ENCODE measurements around the gene ALG1. TPM values are rescaled to one million over a fixed set of nuclear protein-coding genes. Genes with fewer than 3 reads are reported as not detected.
"Not testable (repeated sequence)": the region's sequence is repeated elsewhere in the genome, so short reads cannot be mapped to it uniquely, and the experiment has no call there.

The ALG1 gene
- total RNA-seq, 5 donors from 2014 or later (not counting 1 experiment from before 2014, with no cell fraction given): 12.0 to 29.2 (median 25.7) TPM

DNA sequence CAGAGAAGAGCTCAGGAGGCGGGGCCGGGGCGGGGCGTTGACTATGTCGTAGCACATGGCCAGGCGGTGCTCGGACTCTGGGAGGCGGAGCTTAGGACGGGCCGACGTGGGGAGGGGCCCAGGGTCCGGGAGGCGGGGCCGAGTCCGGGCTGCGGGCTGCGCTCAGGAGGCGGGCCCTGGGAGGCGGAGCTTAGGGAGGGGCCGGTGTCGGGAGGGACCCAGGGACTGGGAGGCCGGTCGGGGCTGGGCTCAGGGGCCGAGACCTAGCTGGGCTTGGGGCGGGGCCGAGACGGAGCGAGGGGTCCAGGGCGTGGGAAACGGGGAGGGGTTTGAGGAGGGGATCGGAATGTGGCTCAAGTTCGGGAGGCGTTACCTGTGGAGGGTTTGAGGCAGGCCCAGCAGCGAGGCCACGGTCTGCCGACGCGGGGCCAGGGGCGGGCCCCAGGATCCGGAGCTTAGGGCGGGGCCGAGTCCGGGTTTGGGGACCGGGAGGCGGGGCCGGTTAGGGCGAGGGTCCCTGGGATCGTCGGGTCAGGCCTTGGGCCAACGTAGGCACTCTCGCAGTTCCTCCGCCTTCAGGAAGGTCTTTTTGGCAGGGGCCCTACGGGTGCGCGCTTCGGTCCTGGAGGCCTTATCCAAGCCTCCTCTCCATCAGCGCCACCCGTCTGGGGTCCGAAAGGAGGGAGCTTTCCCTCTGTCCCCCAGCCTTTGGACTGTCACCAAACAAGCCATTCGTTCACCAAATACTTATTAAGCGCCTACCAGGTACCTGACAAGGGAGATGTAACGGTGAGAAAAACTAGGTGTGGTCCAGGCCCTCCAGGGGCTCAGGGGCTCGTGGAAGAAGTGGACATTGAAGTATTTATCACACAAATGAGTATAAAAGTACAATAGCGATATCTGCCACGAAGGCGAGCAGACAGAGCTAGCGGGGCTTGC is 26.8 kb downstream of the ALG1 start:
- H3K9me3 ChIP-seq; H3K9me3 Mint-ChIP-seq; H3K36me3 Mint-ChIP-seq; H3K4me1 ChIP-seq (ENCODE audit: control insufficient read depth in 1 of 2, extremely low read depth in 1 of 2, insufficient read depth in 2 of 2, low read length in 2 of 2); H3K27me3 Mint-ChIP-seq; ATAC-seq (replicated peaks in 1 of 4); H3K36me3 ChIP-seq (ENCODE audit: control insufficient read depth in 2 of 2, extremely low read depth in 1 of 2, insufficient read depth in 1 of 2, low read length in 1 of 2); H3K27me3 ChIP-seq (replicated peaks in 1 of 2; ENCODE audit: control insufficient read depth in 2 of 2, extremely low read depth in 1 of 2, insufficient read depth in 2 of 2, low read length in 1 of 2): not testable (repeated sequence)
- peak overlapping the region; percentile 88 for H3K27ac ChIP-seq (ENCODE audit: low read length)
- 0% methylated on average over 19 of the region's 67 CpGs for WGBS (ENCODE audit: insufficient coverage)
- H3K4me1 Mint-ChIP-seq: peaks cover 10 to 18% (median 14%) of the 10 kb centered on the region in 3 donors
- peak overlapping the region; percentile 89 to 92 (median 89) for H3K4me3 Mint-ChIP-seq
- ChIA-PET POLR2A (interaction anchor here in 1 of 2 donors (0.6 kb wide), 1 partner anchor 202 kb away, joined by 3 read pairs; no protein-coding TSS in a partner anchor), CTCF (interaction anchor here in 1 of 2 donors (0.6 to 1.0 kb wide), 2 partner anchors 26 to 474 kb away, joined by 3 to 4 read pairs; partner anchors contain the start of genes ALG1 and MGRN1)
- H3K4me3 ChIP-seq (ENCODE audit: control insufficient read depth in 1 of 2, extremely low read depth in 1 of 2, low read length in 1 of 2): peak overlapping the region; percentile 47 to 68
- peak; percentile 64 to 98 (median 93) for DNase-seq
- H3K27ac Mint-ChIP-seq: peak overlapping the region; percentile 90 to 97

DNA sequence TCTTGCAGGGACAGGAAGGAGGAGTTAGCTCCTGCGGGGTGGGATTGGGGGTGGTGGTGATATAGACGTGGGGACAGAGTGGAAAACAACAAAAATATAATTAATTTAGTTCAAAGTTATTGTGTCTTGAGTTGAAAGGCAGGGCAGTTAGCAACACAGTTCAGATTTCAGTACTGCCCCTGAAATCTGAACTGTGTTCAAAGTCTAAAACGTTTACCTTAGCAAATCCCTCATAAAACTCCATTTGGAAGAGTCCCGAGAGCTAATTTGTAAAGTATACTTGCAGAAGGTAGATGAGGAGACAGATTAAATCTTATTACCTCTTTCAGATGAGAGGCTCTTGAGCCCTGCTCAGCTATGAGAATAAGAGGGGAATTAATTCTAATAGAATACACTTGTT is 27.5 kb downstream of the ALG1 start:
- H3K27ac ChIP-seq (ENCODE audit: low read length); H3K4me1 ChIP-seq (ENCODE audit: control insufficient read depth in 1 of 2, extremely low read depth in 1 of 2, insufficient read depth in 2 of 2, low read length in 2 of 2); H3K27me3 ChIP-seq (replicated peaks in 1 of 2; ENCODE audit: control insufficient read depth in 2 of 2, extremely low read depth in 1 of 2, insufficient read depth in 2 of 2, low read length in 1 of 2); H3K36me3 Mint-ChIP-seq; H3K36me3 ChIP-seq (ENCODE audit: control insufficient read depth in 2 of 2, extremely low read depth in 1 of 2, insufficient read depth in 1 of 2, low read length in 1 of 2); DNase-seq; H3K27me3 Mint-ChIP-seq; H3K4me3 ChIP-seq (ENCODE audit: control insufficient read depth in 1 of 2, extremely low read depth in 1 of 2, low read length in 1 of 2); ATAC-seq (replicated peaks in 1 of 4); H3K9me3 ChIP-seq; H3K9me3 Mint-ChIP-seq: not testable (repeated sequence)
- ChIA-PET POLR2A (interaction anchor here in 1 of 2 donors (0.6 kb wide), 1 partner anchor 203 kb away, joined by 3 read pairs; no protein-coding TSS in a partner anchor), CTCF (interaction anchor here in 1 of 2 donors (1.0 kb wide), 1 partner anchor 475 kb away, joined by 3 read pairs; the partner anchor contains the start of gene MGRN1)
- Mint-ChIP-seq H3K27ac (peak overlapping the region; percentile 57 to 83), H3K4me1 (peaks cover 10 to 18% (median 14%) of the 10 kb centered on the region in 3 donors), H3K4me3 (peak overlapping the region; percentile 89 to 92 (median 89))
- WGBS (ENCODE audit: insufficient coverage): no CpG with 5 or more reads among the region's 4 CpGs

GRCh38 chr16:5103296-5104032 is 31.8 kb downstream of the ALG1 start:
- H3K4me1 ChIP-seq (ENCODE audit: control insufficient read depth in 1 of 2, extremely low read depth in 1 of 2, insufficient read depth in 2 of 2, low read length in 2 of 2); H3K36me3 ChIP-seq (ENCODE audit: control insufficient read depth in 2 of 2, extremely low read depth in 1 of 2, insufficient read depth in 1 of 2, low read length in 1 of 2); H3K4me1 Mint-ChIP-seq; H3K27ac Mint-ChIP-seq; H3K4me3 Mint-ChIP-seq; H3K4me3 ChIP-seq (ENCODE audit: control insufficient read depth in 1 of 2, extremely low read depth in 1 of 2, low read length in 1 of 2); H3K9me3 ChIP-seq; ATAC-seq (replicated peaks in 1 of 4); H3K36me3 Mint-ChIP-seq; H3K27me3 Mint-ChIP-seq; DNase-seq; H3K27ac ChIP-seq (ENCODE audit: low read length); CTCF ChIA-PET; H3K27me3 ChIP-seq (replicated peaks in 1 of 2; ENCODE audit: control insufficient read depth in 2 of 2, extremely low read depth in 1 of 2, insufficient read depth in 2 of 2, low read length in 1 of 2); H3K9me3 Mint-ChIP-seq: not testable (repeated sequence)
- POLR2A ChIA-PET: interaction anchor here in 1 of 2 donors (0.6 kb wide), 1 partner anchor 66 kb away, joined by 3 read pairs; no protein-coding TSS in a partner anchor
- 92% methylated on average over 2 of the region's 12 CpGs for WGBS (ENCODE audit: insufficient coverage)

DNA sequence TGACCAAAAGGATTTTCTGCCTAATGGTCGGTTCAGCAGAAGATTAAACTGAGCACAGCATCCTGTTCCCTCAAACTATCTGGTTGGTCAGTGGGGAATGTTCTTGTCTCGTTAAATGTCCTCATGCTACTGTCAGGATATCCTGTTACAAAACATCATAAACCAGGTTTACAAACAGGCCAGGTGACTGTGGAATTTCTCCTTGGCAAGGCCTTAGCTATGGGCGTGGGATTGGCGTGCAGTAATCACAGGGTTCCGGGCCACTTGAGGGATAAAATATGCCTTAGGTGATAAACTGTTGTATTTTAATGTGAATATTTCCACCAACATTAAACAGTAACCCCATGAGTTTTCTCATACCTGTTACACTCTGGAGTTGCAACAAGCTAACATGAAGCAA is 33.4 kb downstream of the ALG1 start:
- H3K36me3 ChIP-seq (ENCODE audit: control insufficient read depth in 2 of 2, extremely low read depth in 1 of 2, insufficient read depth in 1 of 2, low read length in 1 of 2); H3K27ac Mint-ChIP-seq; H3K4me1 ChIP-seq (ENCODE audit: control insufficient read depth in 1 of 2, extremely low read depth in 1 of 2, insufficient read depth in 2 of 2, low read length in 2 of 2); H3K4me3 Mint-ChIP-seq; DNase-seq; H3K27ac ChIP-seq (ENCODE audit: low read length); H3K4me3 ChIP-seq (ENCODE audit: control insufficient read depth in 1 of 2, extremely low read depth in 1 of 2, low read length in 1 of 2); H3K9me3 ChIP-seq; H3K27me3 ChIP-seq (replicated peaks in 1 of 2; ENCODE audit: control insufficient read depth in 2 of 2, extremely low read depth in 1 of 2, insufficient read depth in 2 of 2, low read length in 1 of 2); H3K27me3 Mint-ChIP-seq; CTCF ChIA-PET; H3K9me3 Mint-ChIP-seq; POLR2A ChIA-PET; ATAC-seq (replicated peaks in 1 of 4); H3K4me1 Mint-ChIP-seq; H3K36me3 Mint-ChIP-seq: not testable (repeated sequence)
- no CpG with 5 or more reads among the region's 5 CpGs for WGBS (ENCODE audit: insufficient coverage)

DNA sequence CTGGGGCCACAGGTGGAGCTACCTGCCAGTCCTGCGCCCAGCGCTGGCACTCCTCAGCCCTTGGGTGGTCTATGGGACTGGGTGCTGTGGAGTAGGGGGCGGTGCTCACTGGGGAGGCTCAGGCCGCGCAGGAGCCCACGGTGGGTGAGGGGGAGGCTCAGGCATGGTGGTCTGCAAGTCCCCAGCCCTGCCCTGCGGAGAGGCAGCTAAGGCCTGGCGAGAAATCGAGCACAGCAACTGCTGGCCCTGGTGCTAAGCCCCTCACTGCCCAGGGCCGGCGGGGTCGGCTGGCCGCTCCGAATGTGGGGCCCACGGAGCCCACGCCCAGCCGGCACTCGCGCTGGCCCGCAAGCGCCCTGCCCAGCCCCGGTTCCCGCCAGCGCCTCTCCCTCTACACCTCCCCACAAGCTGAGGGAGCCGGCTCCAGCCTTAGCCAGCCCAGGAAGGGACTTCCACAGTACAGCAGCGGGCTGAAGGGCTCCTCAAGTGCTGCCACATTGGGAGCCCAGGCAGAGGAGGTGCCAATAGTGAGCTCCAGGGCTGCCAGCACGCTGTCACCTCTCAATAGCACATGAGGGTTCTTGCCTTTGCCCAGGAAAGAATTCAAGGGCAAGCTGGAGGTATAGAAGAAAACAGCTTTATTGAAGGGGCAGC is 37.0 kb downstream of the ALG1 start:
- WGBS (ENCODE audit: insufficient coverage): 87% methylated on average over 14 of the region's 27 CpGs
- ChIA-PET POLR2A (no interaction called here), CTCF (no interaction called here)
- H3K4me3 ChIP-seq (ENCODE audit: control insufficient read depth in 1 of 2, extremely low read depth in 1 of 2, low read length in 1 of 2): no peak overlapping the region
- Mint-ChIP-seq H3K4me3 (no peak overlapping the region), H3K27me3 (peaks cover 4 to 9% of the 10 kb centered on the region in 2 donors), H3K9me3 (no peaks in the 10 kb centered on the region), H3K4me1 (no peaks in the 10 kb centered on the region), H3K36me3 (no peaks in the 10 kb centered on the region), H3K27ac (no peak overlapping the region)
- ATAC-seq (replicated peaks in 1 of 4) (no peak), DNase-seq (no peak)
- peaks cover 0 to 5% of the 10 kb centered on the region in 2 experiments for H3K27me3 ChIP-seq (replicated peaks in 1 of 2; ENCODE audit: control insufficient read depth in 2 of 2, extremely low read depth in 1 of 2, insufficient read depth in 2 of 2, low read length in 1 of 2)
- no peaks in the 10 kb centered on the region for H3K36me3 ChIP-seq (ENCODE audit: control insufficient read depth in 2 of 2, extremely low read depth in 1 of 2, insufficient read depth in 1 of 2, low read length in 1 of 2)
- no peak overlapping the region for H3K27ac ChIP-seq (ENCODE audit: low read length)
- H3K9me3 ChIP-seq: no peaks in the 10 kb centered on the region
- H3K4me1 ChIP-seq (ENCODE audit: control insufficient read depth in 1 of 2, extremely low read depth in 1 of 2, insufficient read depth in 2 of 2, low read length in 2 of 2): no peaks in the 10 kb centered on the region

- CTCF ChIA-PET; H3K27ac ChIP-seq (ENCODE audit: low read length); H3K27me3 ChIP-seq (replicated peaks in 1 of 2; ENCODE audit: control insufficient read depth in 2 of 2, extremely low read depth in 1 of 2, insufficient read depth in 2 of 2, low read length in 1 of 2); H3K4me1 ChIP-seq (ENCODE audit: control insufficient read depth in 1 of 2, extremely low read depth in 1 of 2, insufficient read depth in 2 of 2, low read length in 2 of 2); H3K27ac Mint-ChIP-seq; H3K9me3 Mint-ChIP-seq; ATAC-seq (replicated peaks in 1 of 4); H3K36me3 Mint-ChIP-seq; H3K4me3 Mint-ChIP-seq; DNase-seq; POLR2A ChIA-PET; H3K4me1 Mint-ChIP-seq; H3K9me3 ChIP-seq; H3K4me3 ChIP-seq (ENCODE audit: control insufficient read depth in 1 of 2, extremely low read depth in 1 of 2, low read length in 1 of 2); H3K36me3 ChIP-seq (ENCODE audit: control insufficient read depth in 2 of 2, extremely low read depth in 1 of 2, insufficient read depth in 1 of 2, low read length in 1 of 2): not testable (repeated sequence)
- WGBS (ENCODE audit: insufficient coverage): 65% methylated on average over 4 of the region's 10 CpGs
- H3K27me3 Mint-ChIP-seq: peaks cover 4 to 11% of the 10 kb centered on the region in 2 donors
Observed at GRCh38 chr16:5110933-5111332, 39.3 kb downstream of the ALG1 start.
